Stimulated activated CD8-positive, alpha-beta memory T cell treated with anti-CD3 and anti-CD28 coated beads, Interleukin-15, amount 100 ng/mL, for 24 hours (primary cell): Measurements from ENCODE around the gene KLF15.

Experiments used
- DNase-seq: peaks from one replicate; pipeline ENCODE4 v3.0.0-alpha.2; 2020; ENCODE audit warnings: low read depth

KLF15 gene

DNA sequence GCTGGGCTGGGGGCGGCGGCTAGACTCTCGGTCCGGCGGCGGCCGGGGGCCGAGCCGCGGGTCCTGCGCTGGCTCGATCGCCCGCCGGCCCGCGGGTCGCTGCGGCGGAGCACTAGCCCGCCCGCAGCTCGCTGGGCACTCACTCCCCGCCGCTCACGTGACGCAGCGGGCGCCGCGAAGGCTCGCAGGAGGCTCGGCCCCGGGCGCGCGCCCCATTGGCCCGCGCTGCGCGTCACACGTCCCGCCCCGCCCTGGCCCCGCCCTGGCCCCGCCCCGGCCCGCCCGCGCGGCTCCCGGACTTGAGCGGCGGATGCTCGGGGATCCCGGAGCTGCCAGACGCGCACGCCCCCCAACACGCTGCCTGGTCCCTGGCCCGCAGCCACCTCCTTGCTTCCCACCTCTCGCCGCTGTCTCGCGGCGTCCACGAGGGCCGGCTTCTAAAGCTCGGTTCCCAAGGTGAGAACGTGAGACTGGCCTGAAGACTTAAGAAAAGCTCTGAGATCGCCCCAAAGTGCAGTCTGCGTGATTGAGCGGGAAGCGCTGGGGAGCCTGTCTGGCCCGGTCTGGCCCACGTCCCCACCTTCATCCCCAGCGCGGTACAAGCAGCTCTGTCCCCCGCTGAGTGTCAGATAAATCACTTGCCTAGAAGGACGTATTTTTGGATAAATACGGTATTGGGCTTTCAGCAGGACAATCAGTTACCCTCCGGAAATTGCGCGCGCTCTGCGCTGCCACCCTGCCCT is at the start of gene KLF15:
KLF15 (minus strand) TSS at position 114 of the 743 bp plus-strand sequence. CDS start 4,486 bp downstream, outside the sequence.
- DNase-seq = peak; percentile 71

DNA sequence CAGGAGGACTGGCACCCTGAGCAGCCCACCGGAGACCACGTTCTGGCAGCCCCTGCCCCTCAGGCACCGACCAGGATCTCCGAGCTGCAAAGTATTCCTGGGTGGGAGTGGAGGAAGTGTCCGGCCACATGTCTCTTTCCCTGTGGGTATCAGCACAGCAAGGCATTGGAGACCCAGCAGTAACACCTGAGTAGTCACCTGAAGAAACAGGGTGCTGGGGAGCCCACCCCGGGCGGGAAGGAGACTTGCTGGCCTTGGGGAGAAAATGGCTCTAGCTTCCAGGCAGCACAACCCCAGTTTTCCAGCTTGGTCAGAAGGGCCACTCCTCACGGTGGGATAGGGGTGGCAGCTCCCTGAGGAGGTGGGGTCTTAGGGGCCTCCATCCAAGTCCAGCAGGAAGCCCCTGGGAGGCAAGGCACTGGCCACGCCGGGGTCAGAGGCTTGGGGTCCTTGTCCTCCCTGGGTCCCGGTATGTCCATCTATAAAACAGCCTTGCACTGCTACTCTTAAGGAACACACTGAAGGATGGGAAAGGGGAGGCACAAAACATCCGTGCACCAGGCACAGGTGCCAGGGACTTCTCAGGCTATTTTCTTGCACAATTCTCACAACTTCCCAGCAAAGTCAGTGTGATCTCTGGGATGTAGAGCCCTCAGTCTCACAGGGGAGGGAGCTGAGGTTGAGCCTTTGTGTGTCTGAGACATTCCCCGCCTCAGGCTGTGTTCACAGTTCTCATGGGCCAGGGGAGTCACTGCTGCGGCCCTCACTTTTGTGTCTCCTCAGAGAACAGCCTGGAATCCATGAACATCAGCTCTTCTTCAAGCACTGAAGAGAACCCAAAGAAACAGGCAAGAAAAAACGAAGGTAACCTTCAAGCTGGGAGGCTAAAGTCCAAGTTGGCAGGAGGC is 49.4 kb upstream of the KLF15 start:
- no peak for DNase-seq

DNA sequence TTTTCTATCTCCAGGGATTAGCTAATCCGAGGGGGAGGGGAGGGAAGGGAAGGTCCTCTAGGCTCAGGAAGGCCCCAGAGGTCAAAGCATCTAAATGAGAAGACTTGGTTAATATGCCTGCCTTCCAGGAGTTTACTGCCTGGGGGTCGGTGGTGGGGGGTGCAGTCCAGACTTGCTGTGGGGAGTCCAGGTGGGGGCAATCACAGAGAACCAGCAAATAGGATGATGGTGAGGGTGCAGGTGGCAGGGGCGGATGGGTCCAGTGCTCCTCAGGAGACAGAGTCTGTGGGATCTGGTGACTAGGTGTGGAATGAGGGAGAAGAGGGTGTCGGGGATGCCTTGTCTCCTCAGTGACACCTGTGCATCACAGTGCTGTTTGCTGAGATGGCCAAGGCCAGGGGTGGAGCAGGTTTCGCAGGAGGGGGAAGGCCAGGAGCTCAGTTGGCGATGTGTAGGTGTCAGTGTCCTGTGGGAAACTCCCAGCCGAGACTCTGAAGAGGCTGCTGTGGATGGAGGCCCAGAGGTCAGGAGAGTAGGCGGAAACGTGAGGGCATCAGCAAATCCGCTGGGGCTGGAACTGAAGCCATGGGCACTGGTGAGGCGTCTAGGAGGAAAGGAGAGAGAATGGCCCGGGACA is 45.6 kb upstream of the KLF15 start:
- DNase-seq = no peak

DNA sequence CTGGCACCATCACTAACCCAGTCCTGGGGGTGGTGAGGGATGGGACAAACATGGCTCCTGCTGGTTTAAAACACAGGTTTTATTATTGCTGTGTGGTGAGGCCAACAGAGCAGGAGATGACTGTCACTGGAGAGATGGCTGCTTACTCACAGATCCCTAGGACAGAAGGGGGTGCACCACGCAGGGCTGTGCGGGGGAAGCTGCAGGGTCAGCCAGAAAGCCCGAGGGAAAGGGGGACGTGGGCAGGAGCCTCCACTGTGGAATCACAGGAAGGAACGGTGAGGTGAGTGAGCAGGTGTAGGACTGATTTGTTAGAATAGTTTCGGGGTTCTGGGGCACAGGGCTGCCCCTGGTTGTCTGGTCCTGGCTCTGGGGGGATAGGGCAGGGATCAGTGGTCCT is 45.0 kb upstream of the KLF15 start:
- no peak for DNase-seq

DNA sequence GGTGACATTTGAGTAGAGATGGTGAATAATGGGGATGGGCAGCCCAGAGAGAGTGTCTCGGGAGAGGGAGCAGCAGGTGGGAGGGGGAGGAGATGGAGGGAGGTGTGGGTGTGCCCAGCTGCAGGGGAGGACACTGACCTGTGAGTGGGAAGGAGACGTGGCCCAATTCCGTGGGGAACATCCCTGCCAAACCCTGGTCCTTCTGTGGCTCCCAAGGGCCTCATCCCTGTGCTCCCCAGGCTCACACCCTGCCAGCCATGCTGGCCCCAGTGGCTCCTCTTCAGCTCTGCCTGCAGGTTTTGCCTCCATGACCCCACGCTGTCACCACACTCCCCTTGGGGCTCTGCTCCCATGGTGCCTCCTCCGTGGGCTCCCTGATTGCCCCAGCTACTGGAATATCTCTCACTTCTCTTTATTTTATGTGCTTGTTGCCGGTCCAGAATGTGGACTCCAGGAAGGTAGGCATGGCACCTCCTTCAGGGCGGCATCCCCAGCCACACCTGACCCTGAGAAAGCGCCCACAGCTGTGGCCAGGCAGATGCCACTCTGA is 44.5 kb upstream of the KLF15 start:
- DNase-seq = no peak

DNA sequence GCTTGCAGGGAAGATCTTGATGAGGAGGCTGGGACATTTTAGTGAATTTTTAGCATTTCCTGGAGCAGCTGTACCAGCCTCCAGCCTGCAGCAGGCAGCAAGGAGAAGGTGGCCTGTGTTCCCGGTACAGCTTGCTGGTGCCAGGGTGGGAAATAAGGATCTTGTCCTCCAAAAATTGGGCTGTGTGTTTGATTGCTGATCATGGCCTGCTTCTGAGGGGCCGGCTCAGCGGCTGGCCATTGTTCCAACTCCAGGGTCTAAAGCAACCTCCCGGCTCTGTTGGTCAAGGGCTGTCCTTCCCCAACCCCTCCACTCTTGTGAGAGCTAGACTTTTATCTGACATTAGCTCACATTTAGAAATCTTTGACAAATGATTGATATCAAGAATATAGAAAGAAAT is 42.5 kb upstream of the KLF15 start:
- no peak for DNase-seq

DNA sequence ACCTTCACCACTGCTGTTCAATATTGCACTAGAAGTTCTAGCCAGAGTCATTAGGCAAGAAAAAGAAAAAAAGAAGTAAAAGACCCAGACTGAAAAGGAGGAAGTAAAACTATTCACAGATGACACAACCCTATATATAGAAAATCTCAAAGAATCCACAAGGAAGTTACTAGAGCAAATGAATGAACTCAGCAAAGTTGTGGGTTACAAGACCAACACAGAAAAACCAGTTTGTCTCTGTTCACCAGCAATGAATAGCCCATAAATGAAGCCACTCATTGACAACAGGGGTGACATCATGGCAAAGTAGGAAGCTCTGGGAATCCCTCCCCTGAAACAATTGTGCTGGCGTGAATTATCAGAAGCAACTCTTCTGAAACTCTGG is 42.1 kb upstream of the KLF15 start:
- DNase-seq = no peak

DNA sequence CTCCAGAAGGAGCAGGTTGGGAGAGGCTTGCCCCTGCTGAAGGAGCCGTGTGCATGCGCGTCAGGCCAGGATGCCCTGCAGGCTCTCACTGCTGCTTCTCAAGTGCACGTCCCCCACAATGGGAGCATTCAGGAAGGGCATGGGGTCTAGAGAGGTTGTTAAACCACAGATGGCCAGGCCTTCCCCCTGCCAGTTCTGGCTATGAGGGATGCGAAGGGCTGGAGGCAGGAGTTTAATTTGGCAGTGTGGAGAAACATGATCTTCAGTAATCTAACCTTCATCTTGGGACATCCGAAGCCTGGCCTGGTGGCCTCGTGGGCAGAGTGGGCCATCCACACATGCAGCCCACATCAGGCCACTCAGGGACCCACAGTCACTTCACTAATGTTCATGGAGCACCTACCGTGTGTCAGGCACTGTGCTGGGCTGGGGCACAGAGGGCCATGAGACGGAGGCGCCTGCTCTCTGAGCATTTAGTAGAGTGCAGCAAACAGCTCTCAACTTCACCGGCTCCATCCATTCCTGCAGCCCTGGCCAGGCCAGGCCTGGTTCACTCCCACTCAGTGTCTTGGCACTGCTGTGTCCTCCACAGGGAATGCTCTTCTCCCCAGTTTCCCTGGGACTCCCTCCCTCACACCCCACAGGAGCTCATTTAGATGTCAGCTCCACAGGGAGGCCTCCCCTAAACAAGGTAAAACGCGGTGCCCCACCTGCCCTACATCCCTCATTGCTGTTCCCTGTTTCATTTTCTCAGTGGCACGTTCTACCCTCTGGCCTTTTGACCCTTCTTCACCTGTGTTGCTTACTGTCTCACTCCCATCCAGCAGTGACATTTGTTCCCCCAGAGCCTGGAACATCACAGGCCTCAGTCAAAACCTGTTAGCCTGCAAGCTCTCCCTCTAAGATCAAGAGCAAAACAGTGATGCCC is 41.5 kb upstream of the KLF15 start:
- no peak for DNase-seq

DNA sequence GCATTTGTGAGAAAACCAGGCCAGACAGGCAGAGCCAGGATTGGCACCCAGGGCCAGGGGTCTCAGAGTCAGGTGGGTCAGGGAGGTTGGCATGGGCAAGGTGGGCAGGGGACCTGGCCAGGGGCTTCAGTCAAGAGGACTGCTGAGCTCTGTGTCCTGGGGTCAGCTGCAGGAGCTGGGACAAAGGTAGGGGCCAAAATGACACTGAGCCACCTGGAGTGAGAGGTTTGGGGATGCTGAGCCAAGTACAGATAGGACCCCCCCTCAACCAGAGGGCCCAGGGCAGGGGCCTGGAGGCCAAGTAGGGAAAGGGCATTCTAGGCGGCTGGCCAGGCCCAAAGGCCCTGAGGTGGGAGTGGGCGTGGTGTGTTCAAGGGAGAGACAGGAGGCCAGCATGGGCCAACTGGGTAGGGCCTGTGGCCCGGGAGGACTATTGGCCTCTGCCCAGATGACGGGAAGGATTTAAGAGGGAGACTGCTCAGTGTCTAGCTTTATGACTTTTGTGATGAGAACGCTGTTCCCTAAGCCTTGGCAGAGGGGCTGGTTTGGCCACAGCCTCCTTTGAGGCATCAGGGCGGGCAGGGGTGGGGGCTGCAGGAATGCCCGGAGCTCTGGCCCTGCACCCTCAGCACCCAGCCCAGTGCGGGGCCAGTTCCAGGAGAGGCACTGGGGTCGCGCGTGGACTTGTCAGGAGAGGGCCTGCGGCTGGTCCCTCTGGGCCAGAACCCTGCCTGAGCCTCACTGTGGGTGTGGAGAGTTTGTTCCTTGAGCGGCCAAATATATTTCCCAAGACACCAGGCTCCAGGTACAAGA is 40.6 kb upstream of the KLF15 start:
- no peak for DNase-seq

DNA sequence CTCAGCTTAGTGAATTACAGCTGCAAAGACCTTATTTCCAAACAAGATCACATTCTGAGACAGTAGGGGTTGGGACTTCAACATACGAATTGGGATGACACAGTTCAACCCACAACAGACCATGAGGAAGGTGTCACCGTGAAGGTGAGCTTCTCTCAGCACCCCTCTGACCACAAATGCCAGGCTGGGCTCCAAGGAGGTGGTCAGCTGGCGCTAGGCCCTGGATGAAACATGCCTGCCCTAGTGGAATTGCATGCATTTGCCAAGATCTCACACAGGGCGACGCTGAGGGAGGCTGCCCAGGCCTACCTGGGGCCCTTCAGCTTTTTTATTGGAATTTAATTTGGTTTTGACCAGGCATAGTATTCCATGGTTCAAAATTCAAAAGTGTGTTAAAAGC is 39.3 kb upstream of the KLF15 start:
- DNase-seq = no peak

DNA sequence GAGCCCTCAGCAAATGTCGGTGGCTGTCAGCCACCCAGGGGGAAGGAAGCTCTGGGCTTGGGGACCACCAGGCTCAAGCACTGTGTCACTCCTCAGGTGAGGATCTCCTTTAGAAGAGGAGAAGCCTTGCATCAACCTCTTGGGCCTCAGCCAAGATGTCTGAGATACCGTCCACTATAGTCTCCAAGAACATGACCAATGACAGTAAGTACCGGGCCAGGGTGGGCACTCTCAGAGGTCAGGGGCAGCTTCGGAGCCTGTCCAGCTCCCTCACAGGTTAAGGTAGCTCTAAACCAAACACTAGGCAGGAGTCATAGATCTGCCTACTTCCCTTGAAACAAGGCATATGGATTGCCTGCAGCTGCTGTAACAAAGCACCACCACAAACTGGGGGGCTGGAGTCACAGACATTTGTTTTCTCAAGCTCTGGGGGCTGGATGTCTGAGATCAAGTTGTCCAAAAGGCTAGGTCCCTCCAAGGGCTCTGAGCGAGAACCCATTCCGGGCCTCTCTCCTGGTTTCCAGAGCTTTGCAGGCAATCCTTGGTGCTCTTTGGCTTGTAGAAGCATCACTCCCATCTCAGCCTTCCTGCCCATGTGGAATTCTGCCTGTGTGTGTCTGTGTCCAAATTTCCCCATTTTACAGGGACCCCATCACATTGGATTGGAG is 38.8 kb upstream of the KLF15 start:
- DNase-seq = no peak

DNA sequence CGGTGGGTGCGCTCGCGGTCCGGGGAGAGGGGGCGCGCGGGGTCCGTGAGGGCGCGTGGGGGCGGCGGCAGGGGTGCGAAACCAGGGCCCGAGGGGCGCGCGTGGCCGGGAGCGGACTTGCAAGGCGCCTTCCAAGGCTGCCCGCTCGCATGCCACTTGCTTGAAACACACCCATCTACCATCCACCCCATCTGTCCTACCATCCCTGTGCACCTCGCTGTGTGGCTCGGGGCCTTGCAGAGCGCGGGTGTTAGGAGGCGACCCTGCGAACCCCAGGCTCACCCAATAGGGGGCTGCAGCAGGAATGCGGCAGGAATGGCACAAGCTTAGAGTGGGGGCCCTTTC is 37.7 kb upstream of the KLF15 start:
- DNase-seq = no peak

DNA sequence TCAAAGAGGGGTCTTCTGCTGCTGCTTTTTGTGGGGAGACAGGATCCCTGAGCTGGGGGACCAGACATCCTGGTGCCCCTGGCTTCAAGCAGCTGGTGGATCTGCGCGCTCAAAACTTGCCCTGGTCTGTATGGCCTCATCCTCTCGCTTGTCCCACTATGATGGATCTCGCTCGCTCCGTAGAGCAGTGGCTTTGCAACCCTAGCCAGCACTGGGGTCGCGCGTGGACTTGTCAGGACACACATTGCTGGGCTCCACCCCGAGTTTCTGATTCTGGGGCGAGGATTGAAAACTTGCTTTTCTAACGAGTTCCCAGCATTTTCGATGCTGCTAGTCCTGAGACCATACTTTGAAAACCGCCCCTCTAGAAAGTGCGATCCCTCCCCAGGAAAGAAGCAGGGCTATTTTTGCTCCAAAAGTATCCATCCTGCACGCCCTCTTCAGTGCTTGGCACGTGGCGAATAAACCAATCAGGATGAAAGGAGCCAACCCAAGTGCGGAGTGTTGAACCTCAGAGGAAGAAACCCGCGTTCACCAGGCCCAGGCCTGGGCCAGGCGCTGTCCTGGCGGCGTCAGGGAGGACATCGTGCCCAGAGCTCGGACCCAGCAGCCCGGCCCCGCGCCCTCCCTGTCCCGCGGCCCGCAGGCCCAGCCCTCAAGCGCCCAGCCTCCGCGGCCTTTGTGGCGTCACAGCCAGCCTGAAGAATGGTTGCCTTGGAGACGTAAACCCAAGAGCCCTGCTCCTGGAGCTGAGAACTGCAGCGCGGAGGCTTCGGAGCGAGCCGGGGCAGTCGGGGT is 37.2 kb upstream of the KLF15 start, which contains the start of gene CFAP100:
CFAP100 (plus strand) TSS at position 731 of the 798 bp plus-strand sequence. CDS start 1,092 bp downstream, outside the sequence.
- DNase-seq = no peak

DNA sequence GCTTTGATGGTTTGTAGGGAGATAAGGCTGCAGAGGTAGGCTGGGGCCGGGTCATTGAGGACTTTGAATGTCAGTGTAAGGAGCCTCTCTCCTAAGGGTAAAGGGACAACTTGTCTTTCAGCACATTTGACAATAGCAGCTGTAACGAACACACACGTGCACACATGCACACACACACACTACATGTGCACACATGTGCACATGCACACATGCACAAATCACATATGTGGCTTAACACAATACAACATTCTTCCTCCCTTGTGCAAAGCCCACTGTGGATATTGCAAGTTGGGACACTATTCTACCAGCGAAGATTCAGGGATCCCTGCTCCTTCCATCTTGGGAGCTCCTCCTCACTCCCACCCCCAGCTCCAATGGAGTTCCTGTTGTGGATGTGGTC is 36.4 kb upstream of the KLF15 start:
- no peak for DNase-seq

DNA sequence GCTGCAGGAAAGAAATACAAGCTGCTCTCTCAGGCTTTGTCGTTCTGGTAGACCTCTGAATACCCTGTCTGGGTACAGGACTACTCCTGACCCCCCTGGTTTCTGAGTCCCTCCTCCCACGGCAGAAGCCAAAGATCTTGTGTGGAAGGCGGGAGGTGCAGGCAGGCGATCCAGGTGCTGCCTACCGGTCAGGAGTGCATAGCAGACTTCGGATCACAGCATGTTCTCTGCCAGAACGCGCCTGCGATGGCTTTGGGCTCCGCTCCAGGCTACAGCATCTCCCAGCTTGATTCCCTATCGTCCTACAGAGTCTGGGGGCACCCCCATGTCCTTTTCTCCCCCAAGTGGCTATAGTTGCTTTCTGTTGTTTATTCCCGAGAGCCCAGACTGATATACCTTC is 35.0 kb upstream of the KLF15 start:
- DNase-seq = no peak

DNA sequence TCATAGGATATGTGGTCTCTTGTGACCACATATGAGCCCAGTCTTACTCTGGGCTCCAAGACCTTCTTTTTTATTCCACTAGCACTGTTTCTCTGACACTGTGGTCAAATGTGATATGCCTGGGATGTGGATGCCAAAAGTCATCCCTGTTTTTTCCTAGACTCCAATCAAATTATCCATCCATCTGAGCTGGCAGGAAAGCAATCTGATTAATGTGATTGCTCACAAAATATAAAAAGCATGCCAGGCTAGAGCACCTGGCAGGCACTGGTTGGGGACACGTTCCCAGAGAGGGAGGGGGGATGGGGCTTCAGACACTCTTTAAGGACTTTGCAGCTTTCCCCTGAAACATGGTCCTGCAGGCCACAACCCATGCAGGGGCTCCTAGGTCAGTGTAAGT is 34.4 kb upstream of the KLF15 start:
- DNase-seq = no peak

DNA sequence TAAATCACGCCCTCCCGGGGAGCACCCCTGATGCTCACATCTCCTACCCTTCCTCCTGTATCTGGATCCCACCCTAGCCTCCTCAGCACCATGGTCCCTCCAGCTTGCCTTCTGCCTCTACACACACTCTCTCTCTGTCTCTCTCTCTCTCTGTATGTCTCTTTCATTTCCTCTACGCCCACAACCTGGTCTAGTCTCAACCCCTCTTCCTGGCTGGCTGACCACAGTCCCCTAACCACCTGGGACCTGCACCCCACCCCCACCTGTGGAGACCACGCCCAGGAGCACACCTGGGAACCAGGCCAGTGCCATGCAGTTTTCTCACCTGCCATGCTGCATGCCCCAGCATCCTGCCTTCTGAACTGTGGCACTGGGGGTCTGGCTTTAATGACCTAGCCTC is 33.5 kb upstream of the KLF15 start:
- DNase-seq = no peak

DNA sequence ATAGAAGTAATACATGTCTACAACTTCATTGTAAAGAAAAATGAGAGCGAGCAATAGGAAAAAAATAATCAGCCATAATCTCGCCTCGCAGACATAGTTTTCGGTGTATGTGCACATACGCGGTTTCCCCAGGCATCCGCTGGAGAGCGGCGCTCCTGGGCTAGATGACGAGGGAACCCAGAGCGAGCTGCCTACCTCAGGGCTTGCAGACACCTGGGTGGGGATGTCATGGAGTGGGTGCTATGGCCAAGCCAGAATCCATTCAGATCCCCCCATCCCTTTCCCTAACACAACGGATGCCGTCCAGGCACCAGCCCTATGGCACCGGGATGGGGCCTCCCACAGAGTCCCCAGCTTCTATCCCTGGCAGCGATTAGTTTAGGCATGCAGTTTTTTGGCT is 33.0 kb upstream of the KLF15 start:
- DNase-seq = no peak

DNA sequence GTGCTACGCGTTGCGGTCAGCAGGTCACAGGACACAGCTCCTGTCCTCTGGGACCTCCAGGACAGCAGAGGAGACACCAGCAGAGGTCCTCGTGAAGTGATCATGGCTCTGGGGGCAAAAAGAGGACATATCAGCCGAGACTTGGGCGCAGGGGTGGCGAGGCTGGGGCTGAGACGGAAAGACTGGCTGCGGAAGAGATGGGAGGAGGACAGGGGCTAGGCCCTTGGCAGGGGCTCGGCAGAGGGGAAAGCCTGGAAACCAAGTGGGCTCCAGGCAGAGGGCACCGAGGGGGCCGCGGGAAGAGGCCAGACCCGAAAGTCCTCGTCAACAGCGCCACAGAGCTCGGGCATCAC is 32.6 kb upstream of the KLF15 start:
- DNase-seq = no peak
